Pulmonary artery endothelial cell (primary cell): ENCODE measurements around the gene PPFIA1. TPM values are rescaled to one million over a fixed set of nuclear protein-coding genes. Genes with fewer than 3 reads are reported as not detected.

Experiments
- DNase-seq: peaks from one replicate; pipeline ENCODE4 v3.0.0-alpha.2; 2011; ENCODE audit warnings: low read depth, low spot score
- total RNA-seq: library from RNA; depleted of rRNA; stranded (reverse); fragments of >200 nt; gene quantifications from 2 replicates; pipeline ENCODE4 v1.2.3, GENCODE V29; 2014

The PPFIA1 gene
- total RNA-seq: 31.3 and 31.9 TPM in 2 replicates

GRCh38 chr11:70270104-70270876, at the start of gene PPFIA1:
TSS of gene PPFIA1 (plus strand) at chr11:70270690. CDS start at chr11:70272173, 1,483 bp downstream.
- DNase-seq: peak; percentile 75

- DNase-seq: no peak
These were observed 49.6 kb upstream of the PPFIA1 start for GRCh38 chr11:70220920-70221319.

GRCh38 chr11:70225681-70226177, 44.8 kb upstream of the PPFIA1 start:
- no peak for DNase-seq

GRCh38 chr11:70226183-70226582, 44.3 kb upstream of the PPFIA1 start:
- DNase-seq: no peak

GRCh38 chr11:70226967-70227366, 43.5 kb upstream of the PPFIA1 start:
- no peak for DNase-seq

GRCh38 chr11:70229737-70230136, 40.8 kb upstream of the PPFIA1 start:
- DNase-seq: no peak

GRCh38 chr11:70230151-70230839, 40.2 kb upstream of the PPFIA1 start:
- DNase-seq: no peak

GRCh38 chr11:70230840-70231710, 39.4 kb upstream of the PPFIA1 start:
- no peak for DNase-seq

GRCh38 chr11:70233034-70233433, 37.5 kb upstream of the PPFIA1 start:
- DNase-seq: no peak

GRCh38 chr11:70233511-70233934, 37.0 kb upstream of the PPFIA1 start:
- peak; percentile 44 for DNase-seq

- no peak for DNase-seq
These were observed 36.5 kb upstream of the PPFIA1 start for GRCh38 chr11:70233962-70234361.

- DNase-seq: no peak
These were observed 30.2 kb upstream of the PPFIA1 start for GRCh38 chr11:70240337-70240736.

GRCh38 chr11:70241709-70242108, 28.8 kb upstream of the PPFIA1 start:
- no peak for DNase-seq

GRCh38 chr11:70242885-70243284, 27.6 kb upstream of the PPFIA1 start:
- DNase-seq: no peak

GRCh38 chr11:70243912-70244652, 26.4 kb upstream of the PPFIA1 start:
- no peak for DNase-seq

GRCh38 chr11:70244698-70245097, 25.8 kb upstream of the PPFIA1 start:
- DNase-seq: no peak

GRCh38 chr11:70246196-70246595, 24.3 kb upstream of the PPFIA1 start:
- DNase-seq: no peak

GRCh38 chr11:70247042-70247709, 23.3 kb upstream of the PPFIA1 start:
- DNase-seq: no peak

GRCh38 chr11:70247710-70248072, 22.8 kb upstream of the PPFIA1 start:
- no peak for DNase-seq

- no peak for DNase-seq
These were observed 19.4 kb upstream of the PPFIA1 start for GRCh38 chr11:70250876-70251658.
